HG03097 (cell line): ENCODE results near the gene PRKAR1B.

ENCODE experiments used
- ATAC-seq: cut with Tn5 transposase; IDR thresholded peaks from one replicate; pipeline ENCODE4 v1.9.1; 2021; ENCODE audit not compliant: unreplicated experiment, low FRiP score

PRKAR1B gene

GRCh38 chr7:532379-533143 lies 194.5 kb downstream of the PRKAR1B start:
- ATAC-seq = no peak

GRCh38 chr7:531777-532176 lies 195.3 kb downstream of the PRKAR1B start:
- ATAC-seq = no peak

GRCh38 chr7:528451-528850 lies 198.6 kb downstream of the PRKAR1B start:
- ATAC-seq = no peak

GRCh38 chr7:527723-528122 lies 199.4 kb downstream of the PRKAR1B start:
- no peak for ATAC-seq

- no peak for ATAC-seq
These were observed 200.5 kb downstream of the PRKAR1B start for GRCh38 chr7:526460-527034.

- no peak for ATAC-seq
These were observed 201.3 kb downstream of the PRKAR1B start for GRCh38 chr7:525740-526139.

GRCh38 chr7:524800-525199 lies 202.3 kb downstream of the PRKAR1B start:
- ATAC-seq = no peak

- no peak for ATAC-seq
These were observed 203.4 kb downstream of the PRKAR1B start for GRCh38 chr7:523347-524336.

GRCh38 chr7:522951-523314 lies 204.1 kb downstream of the PRKAR1B start:
- no peak for ATAC-seq

- ATAC-seq = no peak
These were observed 204.8 kb downstream of the PRKAR1B start for GRCh38 chr7:522071-522950.

- ATAC-seq = no peak
These were observed 205.6 kb downstream of the PRKAR1B start for GRCh38 chr7:521221-522070.

- ATAC-seq = no peak
These were observed 206.4 kb downstream of the PRKAR1B start for GRCh38 chr7:520503-521161.

- no peak for ATAC-seq
These were observed 207.3 kb downstream of the PRKAR1B start, which contains the start of gene PDGFA for GRCh38 chr7:519484-520390. Gene PDGFA, minus strand, starts transcription at chr7:519846. Its CDS starts 845 bp downstream, at chr7:519001.

- no peak for ATAC-seq
These were observed 208.2 kb downstream of the PRKAR1B start for GRCh38 chr7:518630-519483.

- no peak for ATAC-seq
These were observed 209.1 kb downstream of the PRKAR1B start for GRCh38 chr7:517774-518629.
